Measurements from ENCODE around the gene SETD1B.
A peak's percentile ranks its signal among the peaks of the same experiment; 100 is the strongest.

SETD1B gene

DNA sequence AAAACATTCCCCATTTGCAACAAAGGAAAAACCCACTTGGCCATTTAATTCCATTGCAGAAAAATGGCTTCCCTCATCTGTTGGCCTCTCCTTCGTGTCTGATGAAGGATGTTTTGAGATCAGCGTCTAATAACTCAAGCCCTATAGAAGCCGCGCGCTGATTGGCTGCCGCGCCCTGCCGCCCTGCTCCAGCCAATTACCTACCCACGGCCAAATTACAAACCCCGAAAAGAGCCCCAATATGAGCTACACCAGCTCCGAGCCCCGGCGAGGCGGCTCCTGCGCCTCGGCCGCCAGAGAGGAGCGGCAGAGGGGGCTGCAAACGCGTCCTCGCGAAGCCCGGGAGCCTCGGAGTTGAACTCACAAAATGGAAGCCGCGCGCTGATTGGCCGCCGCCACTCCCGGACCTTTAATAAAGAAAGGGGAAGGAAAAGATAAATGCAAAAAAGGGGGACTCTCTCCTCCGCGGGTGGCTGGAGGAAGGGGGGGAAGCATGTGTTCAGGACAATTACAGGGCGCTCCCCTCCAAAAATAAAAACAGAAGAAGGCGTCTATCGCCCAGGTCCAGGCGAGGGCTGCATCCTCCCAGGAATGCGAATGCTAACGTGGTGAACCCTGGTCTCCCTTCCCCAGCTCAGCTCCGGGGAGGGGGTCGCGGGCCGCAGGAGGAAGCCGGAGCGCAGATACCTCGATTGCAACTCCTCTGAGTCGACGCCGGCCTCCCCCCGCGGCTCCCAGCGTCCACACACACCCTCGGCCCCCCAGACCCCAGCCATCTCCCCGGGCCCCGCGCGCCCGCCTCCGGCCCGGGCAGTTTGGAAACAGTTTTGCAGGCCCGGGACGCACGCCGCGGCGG is 738 bp upstream of the SETD1B start:
- intact Hi-C loops (cut with DNase I), result no loop called here
- peak; percentile 86 to 97 (median 94) for DNase-seq

DNA sequence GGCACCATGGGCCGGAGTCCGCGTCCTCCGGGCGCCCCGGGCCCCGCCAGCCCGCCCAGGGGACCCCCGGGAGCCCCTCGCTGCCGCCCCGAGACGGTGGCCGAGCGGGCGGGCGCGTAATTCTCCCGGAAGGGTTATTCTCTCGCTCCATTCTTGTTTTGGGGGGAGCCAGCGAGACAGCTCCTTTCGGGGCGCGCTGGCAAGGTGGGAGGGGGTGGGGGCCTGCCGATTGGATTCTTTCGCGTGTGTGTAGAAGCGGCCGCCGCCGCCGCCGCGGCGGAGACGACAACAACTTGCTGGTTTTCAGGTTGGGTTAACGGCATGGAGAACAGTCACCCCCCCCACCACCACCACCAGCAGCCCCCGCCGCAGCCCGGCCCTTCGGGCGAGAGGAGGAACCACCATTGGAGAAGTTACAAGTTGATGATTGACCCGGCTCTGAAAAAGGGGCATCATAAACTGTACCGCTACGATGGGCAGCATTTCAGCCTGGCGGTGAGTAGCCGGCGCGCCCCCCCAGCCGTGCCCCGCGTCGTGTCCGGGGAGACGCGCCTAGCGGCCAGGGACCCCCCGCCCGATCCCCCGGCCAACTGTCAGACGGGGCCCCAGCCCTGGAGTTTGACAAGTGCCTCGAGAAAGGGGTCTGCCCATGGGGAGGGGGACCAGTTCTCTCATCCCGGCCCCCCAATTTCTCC is 755 bp downstream of the SETD1B start:
- DNase-seq, result peak in 10 of 42 donors; percentile 20 to 64 (median 38)
- intact Hi-C loops (cut with DNase I), result no loop called here

DNA sequence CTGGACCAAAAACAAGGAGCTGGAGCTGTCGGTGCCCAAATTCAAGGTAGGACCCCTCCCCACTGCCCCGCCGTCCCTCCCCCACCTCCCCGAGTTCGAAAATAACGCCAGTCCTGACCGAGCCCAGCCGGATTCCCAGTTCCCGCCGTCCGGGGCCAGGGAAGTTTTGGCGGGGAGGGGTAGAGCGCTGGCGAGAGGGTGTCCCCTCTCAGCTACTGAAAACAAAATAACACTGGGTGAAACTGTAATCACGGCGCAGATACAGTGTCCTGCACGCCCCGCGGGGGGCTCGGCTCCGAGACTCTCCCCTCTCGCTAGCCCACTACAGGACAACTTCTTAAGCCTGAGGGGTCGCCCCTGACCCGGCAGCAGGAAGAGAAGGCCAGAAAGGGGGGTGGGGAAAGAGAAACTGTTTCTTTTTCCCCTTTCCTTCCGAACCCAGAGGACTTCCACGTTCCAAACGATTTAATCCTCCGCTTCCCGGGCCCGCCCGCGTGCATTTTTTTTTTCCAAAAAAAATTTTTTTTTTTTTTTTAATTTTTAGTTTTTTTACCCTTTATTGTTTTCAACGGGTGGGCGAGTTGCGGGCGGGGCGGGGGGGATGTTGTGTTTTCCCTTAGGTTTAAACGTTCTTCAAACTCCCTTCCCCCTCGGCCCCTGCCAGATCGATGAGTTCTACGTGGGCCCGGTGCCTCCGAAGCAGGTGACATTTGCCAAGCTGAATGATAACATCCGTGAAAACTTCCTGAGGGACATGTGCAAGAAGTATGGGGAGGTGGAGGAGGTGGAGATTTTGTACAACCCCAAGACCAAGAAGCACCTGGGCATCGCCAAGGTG is 1.6 kb downstream of the SETD1B start:
- peak in 2 of 42 donors; percentile 6 to 42 for DNase-seq
- intact Hi-C loops (cut with DNase I), result no loop called here

DNA sequence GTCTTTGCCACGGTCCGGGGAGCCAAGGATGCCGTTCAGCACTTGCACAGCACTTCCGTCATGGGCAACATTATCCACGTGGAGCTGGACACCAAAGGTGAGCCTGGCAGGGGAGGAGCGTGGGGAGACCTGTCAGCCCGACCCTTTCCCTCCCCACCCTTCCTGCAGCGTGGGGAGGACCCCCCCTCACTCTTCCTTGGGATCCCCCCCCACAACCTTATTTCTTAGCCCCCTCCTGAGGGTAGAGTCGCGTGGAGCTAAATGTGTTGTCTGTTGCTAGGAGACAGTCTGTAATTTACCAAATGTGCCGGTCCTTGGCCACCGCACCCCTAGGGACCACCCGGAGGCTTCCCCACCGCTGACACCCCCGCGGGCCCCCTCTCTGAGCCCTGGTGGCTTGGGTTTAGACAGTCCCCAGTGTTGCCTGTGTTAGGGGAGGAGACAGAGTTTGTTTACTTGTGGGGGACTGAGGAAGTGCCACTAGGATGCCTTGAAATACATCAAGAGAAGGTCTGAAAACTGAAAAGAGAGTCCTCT is 2.3 kb downstream of the SETD1B start:
- DNase-seq, result no peak
- intact Hi-C loops (cut with DNase I), result no loop called here

DNA sequence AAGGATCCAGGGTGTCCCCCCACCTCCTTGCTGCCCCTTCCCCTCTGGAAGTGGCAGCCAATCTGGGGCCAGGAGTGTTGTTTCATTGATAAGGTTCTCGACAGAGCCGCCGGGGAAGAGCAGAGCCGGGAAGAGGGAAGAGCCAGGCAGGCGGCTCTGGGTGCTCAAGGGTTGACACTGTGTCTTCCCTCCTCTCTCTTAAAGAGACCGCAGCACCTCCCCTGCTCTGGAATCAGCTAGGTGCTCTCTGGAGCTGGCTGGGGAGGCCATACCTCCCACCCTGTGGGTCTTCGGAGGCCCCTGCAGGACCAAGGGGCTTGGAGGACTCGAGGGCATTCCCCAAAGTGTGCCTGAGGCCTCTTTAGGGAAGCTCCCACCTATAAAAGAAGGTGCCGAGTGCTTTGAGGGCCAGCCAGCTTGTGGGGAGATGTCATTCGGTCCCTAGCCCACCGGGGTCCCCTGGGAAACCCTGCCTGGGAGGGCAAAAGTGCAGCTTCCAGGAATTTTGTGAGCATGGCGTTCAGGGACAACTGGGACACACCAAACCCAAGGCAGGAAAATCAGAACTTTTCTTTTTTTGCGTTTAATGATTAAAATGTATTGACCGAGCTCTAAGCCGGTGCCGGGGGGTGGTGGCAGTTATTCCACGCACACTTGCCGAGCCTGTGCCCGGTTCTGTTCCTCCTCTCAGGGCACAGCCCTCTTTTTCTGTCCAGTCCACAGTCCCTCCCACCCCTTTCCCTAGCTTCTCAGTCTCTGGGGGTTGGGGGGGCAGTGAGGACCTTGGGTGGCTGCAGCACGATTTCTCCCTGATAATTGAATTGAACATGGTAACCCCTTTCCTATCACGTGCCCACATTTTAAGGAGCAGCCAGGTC is 3.0 kb downstream of the SETD1B start:
- peak in 17 of 42 donors; percentile 37 to 80 (median 60) for DNase-seq
- intact Hi-C loops (cut with DNase I), result no loop called here

DNA sequence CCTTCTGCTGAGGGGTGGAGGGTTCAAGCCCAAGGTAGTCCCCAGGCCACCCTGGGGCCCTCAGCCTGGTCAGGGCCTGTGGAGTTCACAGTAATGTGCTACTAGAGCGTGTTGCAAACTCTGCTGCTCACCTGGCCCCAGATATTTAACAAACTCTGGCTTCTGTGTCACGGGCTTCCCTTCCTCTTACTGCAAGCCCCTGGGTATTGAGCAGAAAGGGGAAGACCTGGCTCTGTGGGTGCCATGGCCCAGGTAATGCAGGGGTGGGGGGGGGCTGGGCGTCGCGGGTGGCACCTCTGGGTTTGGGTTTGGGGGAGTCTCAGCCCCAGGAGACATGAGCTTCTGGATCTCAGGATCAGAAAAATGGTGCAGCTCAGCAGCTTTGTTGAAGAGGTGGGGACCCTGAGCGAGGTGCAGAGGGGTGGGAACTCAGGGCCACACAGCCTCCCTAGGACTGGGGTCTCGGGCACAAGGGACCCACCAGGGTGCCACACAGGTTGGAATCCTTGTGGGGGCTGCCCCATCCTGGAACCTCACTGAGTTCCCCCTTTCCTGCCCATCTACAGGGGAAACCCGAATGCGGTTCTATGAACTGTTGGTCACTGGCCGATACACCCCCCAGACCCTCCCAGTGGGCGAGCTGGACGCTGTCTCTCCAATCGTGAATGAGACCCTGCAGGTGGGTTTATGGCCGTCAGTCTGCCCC is 4.0 kb downstream of the SETD1B start:
- no peak for DNase-seq
- intact Hi-C loops (cut with DNase I), result no loop called here

DNA sequence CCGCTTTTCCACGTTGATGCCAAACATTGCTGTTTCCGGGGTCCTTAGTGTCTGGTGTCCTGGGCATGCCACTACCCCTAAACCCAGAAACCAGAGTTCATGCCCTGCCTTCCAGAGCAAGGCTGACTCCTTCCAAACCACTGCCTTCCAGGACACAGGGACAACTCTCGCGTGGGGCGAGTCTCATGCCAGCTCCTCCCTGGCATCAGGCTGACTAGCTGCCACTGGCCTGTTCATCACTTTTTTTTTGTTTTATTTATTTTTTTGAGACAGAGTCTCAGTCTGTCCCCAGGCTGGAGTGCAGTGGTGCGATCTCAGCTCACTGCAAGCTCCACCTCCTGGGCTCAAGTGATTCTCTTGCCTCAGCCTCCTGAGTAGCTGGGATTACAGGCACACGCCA is 4.8 kb downstream of the SETD1B start:
- intact Hi-C loops (cut with DNase I), result no loop called here
- DNase-seq, result no peak

DNA sequence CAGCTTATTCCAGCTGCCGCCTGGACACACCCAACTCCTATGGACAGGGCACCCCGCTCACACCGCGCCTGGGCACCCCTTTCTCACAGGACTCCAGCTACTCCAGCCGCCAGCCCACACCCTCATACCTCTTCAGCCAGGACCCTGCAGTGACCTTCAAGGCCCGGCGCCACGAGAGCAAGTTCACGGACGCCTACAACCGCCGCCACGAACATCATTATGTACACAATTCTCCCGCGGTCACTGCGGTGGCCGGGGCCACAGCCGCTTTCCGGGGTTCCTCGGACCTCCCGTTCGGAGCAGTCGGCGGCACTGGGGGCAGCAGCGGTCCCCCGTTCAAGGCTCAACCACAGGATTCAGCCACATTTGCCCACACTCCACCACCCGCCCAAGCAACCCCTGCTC is 5.9 kb downstream of the SETD1B start:
- no peak for DNase-seq
- intact Hi-C loops (cut with DNase I), result loop anchor here (5.0 kb wide), 1 partner anchor 78 kb away; the partner anchor contains the start of gene PSMD9

DNA sequence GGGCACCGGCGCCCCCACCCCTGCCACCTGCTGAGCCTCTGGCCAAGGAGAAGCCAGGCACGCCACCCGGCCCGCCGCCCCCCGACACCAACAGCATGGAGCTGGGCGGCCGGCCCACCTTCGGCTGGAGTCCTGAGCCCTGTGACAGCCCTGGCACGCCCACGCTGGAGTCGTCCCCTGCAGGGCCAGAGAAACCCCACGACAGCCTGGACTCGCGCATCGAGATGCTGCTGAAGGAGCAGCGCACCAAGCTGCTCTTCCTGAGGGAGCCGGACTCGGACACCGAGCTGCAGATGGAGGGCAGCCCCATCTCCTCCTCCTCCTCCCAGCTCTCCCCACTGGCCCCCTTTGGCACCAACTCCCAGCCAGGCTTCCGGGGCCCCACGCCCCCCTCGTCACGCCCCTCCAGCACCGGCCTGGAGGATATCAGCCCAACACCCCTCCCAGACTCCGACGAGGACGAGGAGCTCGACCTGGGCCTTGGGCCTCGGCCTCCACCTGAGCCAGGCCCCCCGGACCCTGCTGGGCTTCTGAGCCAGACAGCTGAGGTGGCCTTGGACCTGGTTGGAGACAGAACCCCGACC is 6.5 kb downstream of the SETD1B start:
- intact Hi-C loops (cut with DNase I), result loop anchor here (5.0 kb wide), 1 partner anchor 77 kb away; the partner anchor contains the start of gene PSMD9
- no peak for DNase-seq

DNA sequence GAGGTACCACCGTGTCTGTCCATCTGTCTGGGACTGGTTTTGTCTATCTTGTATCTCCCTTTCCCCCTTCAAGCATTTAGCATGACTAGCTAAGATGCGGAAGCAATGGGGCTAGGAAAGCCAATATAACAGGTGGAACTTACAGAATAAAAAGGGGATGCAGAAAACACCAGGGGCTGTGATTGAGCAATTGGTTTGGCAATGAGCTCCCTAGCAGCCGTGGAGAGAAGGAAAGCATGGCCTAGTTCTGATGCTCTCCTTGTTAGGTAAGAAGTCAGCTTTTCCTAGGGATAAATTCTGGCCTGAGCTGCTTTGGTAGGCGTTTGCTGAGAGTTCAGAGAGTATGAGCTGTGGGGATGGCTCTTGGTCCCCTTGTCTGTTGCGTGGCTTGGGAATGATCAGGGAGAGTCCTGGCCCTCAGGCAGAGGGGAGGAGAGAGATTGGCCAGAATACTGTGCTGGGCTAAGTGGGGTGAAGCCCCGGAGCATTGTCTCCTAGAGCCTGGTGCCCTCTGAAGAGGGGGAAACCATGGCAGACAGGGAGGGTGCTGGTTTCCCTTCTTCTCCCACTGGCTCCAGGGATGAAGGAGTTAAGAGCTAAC is 7.1 kb downstream of the SETD1B start:
- intact Hi-C loops (cut with DNase I), result loop anchor here (5.0 kb wide), 1 partner anchor 76 kb away; the partner anchor contains the start of gene PSMD9

DNA sequence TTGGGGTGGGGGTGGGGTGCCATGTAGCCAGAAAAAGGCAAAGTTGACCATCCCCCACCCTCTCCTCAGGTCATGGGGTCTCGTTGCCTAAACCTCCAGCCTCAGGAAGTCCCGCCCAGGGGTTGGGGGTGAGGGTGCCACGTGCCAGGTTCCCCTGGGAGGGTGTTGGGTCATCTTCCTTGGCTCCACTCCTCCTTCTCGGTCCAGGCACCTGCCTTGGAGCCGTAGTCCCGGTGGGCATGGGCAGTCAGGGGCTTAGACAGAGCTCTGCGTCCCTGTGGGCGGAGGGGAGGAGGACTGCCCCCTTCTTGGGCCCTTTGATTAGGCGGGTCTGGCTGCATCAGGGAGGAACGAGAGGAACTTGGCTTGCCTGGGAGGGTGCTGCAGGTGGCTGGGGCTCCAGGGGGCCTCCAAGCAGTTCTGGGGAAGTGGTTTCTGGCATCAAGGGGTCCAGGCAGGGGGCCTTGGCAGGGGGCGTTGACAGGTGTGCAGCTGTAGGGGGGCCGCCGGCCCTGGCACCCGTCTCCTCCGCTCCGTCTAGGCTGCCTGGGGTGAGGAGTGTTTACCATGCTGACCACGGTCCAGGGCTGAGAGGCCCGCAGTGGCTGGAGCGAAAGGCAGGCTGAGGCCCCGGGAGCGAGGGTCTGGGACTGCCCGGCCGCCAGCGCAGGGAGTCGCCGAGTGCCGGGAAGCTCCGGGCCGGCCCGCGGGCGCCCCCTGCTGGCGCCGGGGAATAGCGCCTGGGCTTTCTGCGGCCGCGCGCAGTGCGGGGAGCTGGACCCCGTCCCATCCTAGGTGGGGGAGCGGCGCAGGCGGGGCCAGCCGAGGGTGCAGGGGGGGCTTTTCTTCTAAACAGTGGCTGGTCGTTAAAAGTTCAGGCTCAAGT is 7.9 kb downstream of the SETD1B start:
- DNase-seq, result peak in 39 of 42 donors; percentile 47 to 86 (median 72)
- intact Hi-C loops (cut with DNase I), result loop anchor here (5.0 kb wide), 1 partner anchor 76 kb away; the partner anchor contains the start of gene PSMD9

More for the DNA sequence above, 7.1 kb downstream of the SETD1B start:
- no peak for DNase-seq

DNA sequence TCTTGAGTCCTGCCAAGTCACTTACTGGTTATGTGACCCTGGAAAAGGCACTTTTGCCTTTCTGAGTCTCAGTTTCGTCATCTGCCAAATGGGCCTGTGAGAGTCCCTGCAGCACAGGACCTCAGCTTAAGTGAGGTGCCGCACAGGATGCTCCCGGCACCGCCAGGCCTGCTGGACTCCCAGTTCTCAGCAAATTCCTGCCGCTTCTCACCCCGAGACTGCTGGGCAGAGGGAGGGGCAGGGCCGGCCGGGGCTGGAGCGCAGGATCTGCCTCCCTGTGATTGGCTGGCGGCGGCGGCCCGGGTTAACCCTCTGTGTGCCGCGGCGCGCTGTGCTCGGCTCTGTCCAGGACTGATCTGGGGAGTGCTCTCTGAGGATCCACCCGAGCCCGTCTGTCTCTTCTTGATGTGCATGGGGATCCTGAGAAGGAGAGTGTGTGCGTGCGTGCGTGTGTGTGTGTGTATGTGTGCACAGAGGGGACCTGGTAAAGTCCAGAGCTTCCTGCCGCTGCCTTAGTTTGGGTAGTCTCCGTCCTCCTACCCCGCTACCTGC is 8.6 kb downstream of the SETD1B start:
- intact Hi-C loops (cut with DNase I), result loop anchor here (5.0 kb wide), 1 partner anchor 75 kb away; the partner anchor contains the start of gene PSMD9
- DNase-seq, result peak in 30 of 42 donors; percentile 36 to 77 (median 62)

DNA sequence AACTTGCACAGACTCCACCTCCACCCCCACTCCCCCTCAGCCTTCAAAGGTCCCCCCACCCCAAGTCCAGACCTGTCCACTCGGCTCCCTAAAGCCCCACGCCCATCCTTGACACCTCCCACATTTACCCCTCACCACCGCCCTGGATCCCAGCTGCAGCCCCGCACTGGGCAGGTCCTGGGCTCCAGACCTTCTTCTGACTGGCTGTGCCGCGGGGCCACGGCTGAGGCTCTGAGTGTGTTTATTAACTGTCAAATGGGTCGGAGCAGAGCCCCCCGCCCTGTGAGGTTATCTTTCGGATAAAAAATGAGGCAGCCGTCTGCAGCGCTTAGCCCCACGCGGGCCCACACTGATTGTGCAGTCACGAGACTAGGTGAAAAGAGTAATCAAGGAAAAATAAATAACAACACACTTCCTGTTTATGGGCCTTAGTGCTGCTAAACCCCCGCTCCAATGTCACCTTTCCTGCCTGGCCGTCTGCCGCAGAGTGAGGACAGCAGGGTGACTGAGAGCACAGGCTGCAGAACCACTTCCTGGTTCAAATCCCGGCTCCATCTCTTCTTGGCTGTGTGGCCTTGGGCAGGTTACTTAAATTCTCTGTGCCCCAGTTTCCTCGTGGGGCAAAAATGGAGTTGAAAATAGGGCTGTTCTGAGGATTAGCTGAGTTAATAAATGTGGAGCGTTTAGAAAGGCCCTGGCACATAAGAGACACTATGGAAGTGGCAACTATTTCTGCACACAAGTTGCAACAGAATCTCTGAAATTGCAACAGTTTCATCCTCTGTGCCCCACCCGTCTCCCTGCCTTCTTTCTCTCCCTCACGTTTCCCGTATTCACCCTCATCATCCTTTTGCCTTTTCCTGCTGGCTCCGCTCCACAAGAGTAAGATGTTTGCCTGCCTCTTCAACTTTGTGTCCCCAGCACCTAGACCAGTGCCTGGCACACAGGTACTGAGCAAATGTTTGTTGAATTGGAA is 9.4 kb downstream of the SETD1B start:
- no peak for DNase-seq
- intact Hi-C loops (cut with DNase I), result loop anchor here (5.0 kb wide), 1 partner anchor 74 kb away; the partner anchor contains the start of gene PSMD9

DNA sequence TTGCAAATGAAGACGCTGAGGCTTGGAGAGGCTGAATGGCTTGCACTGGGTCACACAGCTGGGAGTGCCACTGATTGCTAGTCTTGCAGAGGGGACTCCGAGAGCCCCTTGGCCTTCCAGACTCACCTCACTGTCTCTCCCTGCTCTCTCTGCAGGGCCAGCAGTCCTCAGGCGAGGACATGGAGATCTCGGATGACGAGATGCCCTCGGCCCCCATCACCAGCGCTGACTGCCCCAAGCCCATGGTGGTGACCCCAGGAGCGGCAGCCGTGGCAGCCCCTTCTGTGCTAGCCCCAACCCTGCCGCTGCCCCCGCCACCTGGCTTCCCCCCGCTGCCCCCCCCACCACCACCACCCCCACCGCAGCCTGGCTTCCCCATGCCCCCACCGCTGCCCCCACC is 10.1 kb downstream of the SETD1B start:
- intact Hi-C loops (cut with DNase I), result loop anchor here (5.0 kb wide), 1 partner anchor 73 kb away; the partner anchor contains the start of gene PSMD9
- DNase-seq, result no peak

Measured in head of caudate nucleus (tissue), 42 donors.